ENCODE measurements around the gene EFCAB6.
"Not testable (repeated sequence)": the region's sequence is repeated elsewhere in the genome, so short reads cannot be mapped to it uniquely, and the experiment has no call there.

Gene EFCAB6

GRCh38 chr22:43658823-43659222, 153.3 kb downstream of the EFCAB6 start:
- TF ChIP-seq CTCF (IDR thresholded peaks at IDR 0.05; ENCODE audit: insufficient read depth, missing control alignments) = no peak

GRCh38 chr22:43656581-43656980, 155.5 kb downstream of the EFCAB6 start:
- not testable (repeated sequence) for FAIRE-seq; DNase-seq (ENCODE audit: insufficient read length, low spot score)

More at GRCh38 chr22:43658823-43659222, 153.3 kb downstream of the EFCAB6 start:
- FAIRE-seq (no peak), DNase-seq (ENCODE audit: insufficient read length, low spot score) (no peak)

- FAIRE-seq (no peak), DNase-seq (ENCODE audit: insufficient read length, low spot score) (no peak)
- no peak for TF ChIP-seq CTCF (IDR thresholded peaks at IDR 0.05; ENCODE audit: insufficient read depth, missing control alignments)
Measured at GRCh38 chr22:43654271-43654670, 157.8 kb downstream of the EFCAB6 start.

GRCh38 chr22:43652845-43653244, 159.3 kb downstream of the EFCAB6 start:
- DNase-seq (ENCODE audit: insufficient read length, low spot score) (no peak), FAIRE-seq (no peak)
- TF ChIP-seq CTCF (IDR thresholded peaks at IDR 0.05; ENCODE audit: insufficient read depth, missing control alignments) = no peak

- no peak for FAIRE-seq
- no peak for DNase-seq (ENCODE audit: insufficient read length, low spot score)
- no peak for TF ChIP-seq CTCF (IDR thresholded peaks at IDR 0.05; ENCODE audit: insufficient read depth, missing control alignments)
Measured at GRCh38 chr22:43643387-43643786, 168.7 kb downstream of the EFCAB6 start.

GRCh38 chr22:43642319-43643206, 169.5 kb downstream of the EFCAB6 start:
- no peak for TF ChIP-seq CTCF (IDR thresholded peaks at IDR 0.05; ENCODE audit: insufficient read depth, missing control alignments)
- FAIRE-seq (no peak), DNase-seq (ENCODE audit: insufficient read length, low spot score) (no peak)

GRCh38 chr22:43639228-43639948, 172.7 kb downstream of the EFCAB6 start:
- no peak for TF ChIP-seq CTCF (IDR thresholded peaks at IDR 0.05; ENCODE audit: insufficient read depth, missing control alignments)
- FAIRE-seq (no peak), DNase-seq (ENCODE audit: insufficient read length, low spot score) (no peak)
